Cortex of kidney (tissue), 1 donor: ENCODE measurements around the gene NEK10.

Source experiments
- DNase-seq: peaks from one replicate; lab custom pipeline; 2025; lab: John Stamatoyannopoulos, UW

NEK10 gene

DNA sequence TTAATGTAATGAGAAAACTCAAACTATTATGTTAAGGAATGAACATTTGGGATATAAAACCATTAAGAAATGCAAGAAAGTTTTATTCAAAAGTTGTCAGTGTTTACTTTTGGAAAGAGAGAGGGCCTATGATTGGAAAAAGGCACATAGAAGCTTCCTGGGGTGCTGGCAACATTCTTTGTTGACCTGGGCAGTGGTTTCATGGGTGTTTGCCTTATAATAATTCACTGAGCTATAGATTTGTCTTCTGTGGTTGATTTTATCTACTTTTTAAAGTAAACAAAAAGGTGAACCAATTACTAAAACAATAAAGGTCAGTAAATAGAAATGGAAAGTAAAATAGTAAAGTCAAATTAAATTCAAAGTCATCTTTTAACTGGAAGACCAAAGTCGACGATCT, 308.8 kb downstream of the NEK10 start:
- DNase-seq, result no peak
